ENCODE results near the gene JOSD1. TPM values are rescaled to one million over a fixed set of nuclear protein-coding genes. Genes with fewer than 3 reads are reported as not detected.

Gene JOSD1
- total and polyA plus RNA-seq, 9 of the 15 experiments (the other 6 are each of a cell fraction or from before 2014, with no cell fraction given), result 8.9 to 39.1 (median 30.4) TPM

DNA sequence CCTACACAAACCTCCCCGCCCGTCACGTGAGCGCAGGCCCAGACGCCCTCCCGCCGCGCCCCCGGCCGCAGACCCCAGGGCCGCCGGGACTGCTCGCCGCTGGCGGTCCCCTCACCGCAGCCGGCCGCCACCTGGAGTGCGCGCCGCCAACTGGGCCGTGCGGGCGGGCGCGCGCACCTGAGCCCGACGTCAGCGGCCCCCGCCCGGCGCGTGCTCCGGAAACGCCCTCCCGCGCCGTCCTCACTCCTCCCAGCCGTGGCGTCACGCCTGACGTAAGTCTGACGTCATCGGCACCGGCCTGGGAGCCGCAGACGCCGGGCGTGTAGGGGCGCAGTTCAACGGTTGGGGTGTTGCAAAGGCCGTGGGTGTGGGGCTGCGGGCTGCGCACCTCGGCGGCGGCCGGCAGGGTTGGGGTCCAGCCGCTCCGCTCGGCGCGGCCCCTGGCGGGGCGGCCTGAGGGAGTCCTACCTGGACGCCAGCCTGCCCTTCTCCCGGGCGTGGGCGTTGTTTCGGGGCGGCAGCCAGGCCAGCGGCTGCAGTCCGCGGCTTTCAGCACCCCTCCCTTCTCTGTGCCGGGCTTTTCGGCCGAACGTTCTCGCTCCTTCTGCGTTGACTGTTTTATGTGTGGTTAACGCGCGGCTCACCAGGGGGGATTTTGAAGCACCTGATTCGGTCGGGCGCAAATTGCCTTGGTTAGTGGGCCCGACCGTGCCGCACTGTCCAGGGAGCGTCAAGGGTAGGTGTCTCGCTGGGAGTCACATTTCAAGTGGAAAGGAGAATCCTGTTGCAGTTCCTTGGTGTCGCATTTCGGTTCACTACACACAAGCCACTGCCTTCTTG lies at the start of gene JOSD1 (continued):
- TF ChIP-seq GTF3C2 (IDR thresholded peaks at IDR 0.05; ENCODE audit: borderline replicate concordance, extremely low read depth, insufficient read length), result no peak
- TF ChIP-seq PTBP1 (IDR thresholded peaks at IDR 0.05; ENCODE audit: low read depth, low read length), result no peak
- no peak for TF ChIP-seq RBM17 (IDR thresholded peaks at IDR 0.05; ENCODE audit: borderline replicate concordance, low read depth, low read length)
- TF ChIP-seq, protein P1, sequence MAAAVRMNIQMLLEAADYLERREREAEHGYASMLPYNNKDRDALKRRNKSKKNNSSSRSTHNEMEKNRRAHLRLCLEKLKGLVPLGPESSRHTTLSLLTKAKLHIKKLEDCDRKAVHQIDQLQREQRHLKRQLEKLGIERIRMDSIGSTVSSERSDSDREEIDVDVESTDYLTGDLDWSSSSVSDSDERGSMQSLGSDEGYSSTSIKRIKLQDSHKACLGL (CRISPR knock-in tag; IDR thresholded peaks at IDR 0.05; ENCODE audit: borderline replicate concordance, poor library complexity, severe bottlenecking), result no peak
- peak; percentile 69; the same call in 1 of the 2 replicates for TF ChIP-seq RNF2 (IDR thresholded peaks at IDR 0.05)
- no peak for TF ChIP-seq RBM39 (optimal IDR thresholded peaks at IDR 0.05; ENCODE audit: low read depth, low read length)
- TF ChIP-seq CCAR2 (IDR thresholded peaks at IDR 0.05; ENCODE audit: low read depth, low read length), result no peak
- no peak for TF ChIP-seq CREBBP (IDR thresholded peaks at IDR 0.05; ENCODE audit: low read depth, low read length)
- TF ChIP-seq RB1 (IDR thresholded peaks at IDR 0.05; ENCODE audit: low read depth), result peak; percentile 85
- TF ChIP-seq, protein P2, sequence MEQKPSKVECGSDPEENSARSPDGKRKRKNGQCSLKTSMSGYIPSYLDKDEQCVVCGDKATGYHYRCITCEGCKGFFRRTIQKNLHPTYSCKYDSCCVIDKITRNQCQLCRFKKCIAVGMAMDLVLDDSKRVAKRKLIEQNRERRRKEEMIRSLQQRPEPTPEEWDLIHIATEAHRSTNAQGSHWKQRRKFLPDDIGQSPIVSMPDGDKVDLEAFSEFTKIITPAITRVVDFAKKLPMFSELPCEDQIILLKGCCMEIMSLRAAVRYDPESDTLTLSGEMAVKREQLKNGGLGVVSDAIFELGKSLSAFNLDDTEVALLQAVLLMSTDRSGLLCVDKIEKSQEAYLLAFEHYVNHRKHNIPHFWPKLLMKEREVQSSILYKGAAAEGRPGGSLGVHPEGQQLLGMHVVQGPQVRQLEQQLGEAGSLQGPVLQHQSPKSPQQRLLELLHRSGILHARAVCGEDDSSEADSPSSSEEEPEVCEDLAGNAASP (IDR thresholded peaks at IDR 0.05), result no peak
- no peak for TF ChIP-seq SMARCB1 (IDR thresholded peaks at IDR 0.05; ENCODE audit: insufficient read length, low read depth)
- TF ChIP-seq NFIC (IDR thresholded peaks at IDR 0.05), result peak; percentile 30; the same call in 1 of the 2 replicates
- TF ChIP-seq ZNF23 (CRISPR knock-in tag; IDR thresholded peaks at IDR 0.05), result no peak
- TF ChIP-seq CSDE1 (IDR thresholded peaks at IDR 0.05), result peak in 1 of 2 experiments; percentile 83; a peak in 1 of 4 replicates
- TF ChIP-seq TCFL5 (CRISPR knock-in tag; conservative IDR thresholded peaks at IDR 0.05), result no peak
- no peak for TF ChIP-seq CGGBP1 (CRISPR knock-in tag; IDR thresholded peaks at IDR 0.05)
- no peak for TF ChIP-seq ZNF764 (CRISPR knock-in tag; IDR thresholded peaks at IDR 0.05; ENCODE audit: low read depth)
- TF ChIP-seq GTF2A2 (tag; IDR thresholded peaks at IDR 0.05), result no peak
- 0 out of 2 replicates have a peak, but pooled peaks have one; percentile 26 for TF ChIP-seq ERF (CRISPR knock-in tag; IDR thresholded peaks at IDR 0.05)
- TF ChIP-seq MAFG (tag; conservative IDR thresholded peaks at IDR 0.05), result no peak
- no peak; the same call in 1 of the 2 replicates for TF ChIP-seq PML (IDR thresholded peaks at IDR 0.05; ENCODE audit: low read length)
- TF ChIP-seq ZSCAN29 (IDR thresholded peaks at IDR 0.05), result no peak
- TF ChIP-seq, protein P3, sequence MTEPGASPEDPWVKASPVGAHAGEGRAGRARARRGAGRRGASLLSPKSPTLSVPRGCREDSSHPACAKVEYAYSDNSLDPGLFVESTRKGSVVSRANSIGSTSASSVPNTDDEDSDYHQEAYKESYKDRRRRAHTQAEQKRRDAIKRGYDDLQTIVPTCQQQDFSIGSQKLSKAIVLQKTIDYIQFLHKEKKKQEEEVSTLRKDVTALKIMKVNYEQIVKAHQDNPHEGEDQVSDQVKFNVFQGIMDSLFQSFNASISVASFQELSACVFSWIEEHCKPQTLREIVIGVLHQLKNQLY (CRISPR knock-in tag; conservative IDR thresholded peaks at IDR 0.05), result no peak
- no peak for TF ChIP-seq MIER1 (IDR thresholded peaks at IDR 0.05; ENCODE audit: low read depth)

All from K562 (cell line).